PC-3 (cell line): Measurements from ENCODE around the gene STAM. TPM values are rescaled to one million over a fixed set of nuclear protein-coding genes. Genes with fewer than 3 reads are reported as not detected.

ENCODE experiments used
- ATAC-seq: fragments of 200-7000 bp; cut with Tn5 transposase; 2 replicates; pipeline ENCODE4 v1.9.1; 2020; ENCODE audit warnings: mild to moderate bottlenecking, moderate library complexity
- BruUV-seq: library from RNA; stranded (reverse); fragments of 400-500 nt; replicated peaks from 2 replicates; lab custom pipeline; 2021; lab: Mats Ljungman, UMichigan
- CTCF ChIA-PET: fragments of 300-600 bp; sonication (Branson Sonifier 250); formaldehyde crosslinking; loops from one replicate; lab custom pipeline; 2022; ENCODE audit warnings: antibody characterized with exemption; lab: Charles Lee
- POLR2A ChIA-PET: fragments of 300-600 bp; sonication (Branson Sonifier 250); formaldehyde crosslinking; loops from one replicate; lab custom pipeline; 2022; ENCODE audit warnings: antibody characterized with exemption; ENCODE audit not compliant: unreplicated experiment; lab: Charles Lee
- DNase-seq: peaks from one replicate; pipeline ENCODE4 v3.0.0-alpha.2; 2015
- H2AFZ ChIP-seq: fragments of 300-600 bp; sonication (generic); 2 replicates; pipeline ENCODE4 v1.6.0; 2016; ENCODE audit warnings: antibody characterized with exemption, low read length
- H3F3A ChIP-seq: fragments of 300-600 bp; sonication (generic); one replicate; pipeline ENCODE4 v1.6.0; 2017; ENCODE audit warnings: antibody characterized with exemption, low read length, control low read depth, mild to moderate bottlenecking; ENCODE audit not compliant: unreplicated experiment
- H3K27ac ChIP-seq: fragments of 300-600 bp; sonication (generic); 2 replicates; pipeline ENCODE4 v1.5.1; 2016; ENCODE audit warnings: mild to moderate bottlenecking, low read length
- H3K27me3 ChIP-seq: fragments of 300-600 bp; sonication (generic); 2 replicates; pipeline ENCODE4 v1.6.1; 2016; ENCODE audit warnings: low read length, mixed read lengths
- H3K36me3 ChIP-seq: fragments of 300-600 bp; sonication (generic); 2 replicates; pipeline ENCODE4 v1.6.1; 2016; ENCODE audit warnings: low read depth, mixed run types, low read length, mixed read lengths
- H3K4me1 ChIP-seq: fragments of 300-600 bp; sonication (generic); 2 replicates; pipeline ENCODE4 v1.5.1; 2016; ENCODE audit warnings: low read length; ENCODE audit not compliant: insufficient read depth
- H3K4me2 ChIP-seq: fragments of 300-600 bp; sonication (generic); 2 replicates; pipeline ENCODE4 v1.6.0; 2016; ENCODE audit warnings: low read length
- H3K4me3 ChIP-seq: fragments of 300-600 bp; sonication (generic); 2 replicates; pipeline ENCODE4 v1.5.1; 2016; ENCODE audit warnings: mild to moderate bottlenecking, low read length, mixed read lengths
- H3K79me2 ChIP-seq: fragments of 300-600 bp; sonication (generic); 2 replicates; pipeline ENCODE4 v1.6.1; 2017; ENCODE audit warnings: low read length, mixed read lengths
- H3K9ac ChIP-seq: fragments of 300-600 bp; sonication (generic); 2 replicates; pipeline ENCODE4 v1.6.0; 2016; ENCODE audit warnings: mild to moderate bottlenecking, low read length
- H3K9me2 ChIP-seq: fragments of 300-600 bp; sonication (generic); replicated peaks from 2 replicates; pipeline ENCODE4 v1.6.1; 2016; ENCODE audit warnings: mixed run types, low read length, mixed read lengths
- H3K9me3 ChIP-seq: fragments of 300-600 bp; sonication (generic); 2 replicates; pipeline ENCODE4 v1.6.1; 2016; ENCODE audit warnings: low read length, mixed read lengths
- H4K20me1 ChIP-seq: fragments of 300-600 bp; sonication (generic); 2 replicates; pipeline ENCODE4 v1.6.1; 2016; ENCODE audit warnings: low read length, mixed read lengths
- CTCF ChIP-seq: fragments of 300-600 bp; sonication (generic); conservative IDR thresholded peaks from 2 replicates; pipeline ENCODE4 v1.5.1; 2017; ENCODE audit warnings: antibody characterized with exemption, low read depth, mild to moderate bottlenecking, low read length
- EZH2 ChIP-seq: fragments of 300-600 bp; sonication (generic); IDR thresholded peaks from one replicate; pipeline ENCODE4 v1.6.1; 2017; ENCODE audit warnings: antibody characterized with exemption, mild to moderate bottlenecking, low read length; ENCODE audit not compliant: unreplicated experiment
- EZH2phosphoT487 ChIP-seq: fragments of 300-600 bp; sonication (generic); IDR thresholded peaks from 2 replicates; pipeline ENCODE4 v1.6.1; 2018; ENCODE audit warnings: mild to moderate bottlenecking, antibody characterized with exemption, low read length, borderline replicate concordance
- intact Hi-C: fragments of 100-400 bp; cut with micrococcal nuclease; formaldehyde crosslinking; loops from 2 replicates; pipeline ENCODE4 v1.9.0; 2023
- total RNA-seq: library from RNA; depleted of rRNA; stranded (reverse); fragments of >200 nt; gene quantifications from 2 replicates; pipeline ENCODE4 v1.2.3, GENCODE V29; 2014

Gene STAM
- total RNA-seq, 1 experiment from 2014 or later: 7.8 TPM

- POLR2A ChIA-PET: interaction anchor here (0.6 to 0.8 kb wide), 2 partner anchors 27 to 114 kb away, joined by 3 read pairs; no protein-coding TSS in a partner anchor
- H3K79me2 ChIP-seq: peaks cover 69% of the 10 kb centered on the region
- intact Hi-C loops: loop anchor here (2.0 kb wide), 1 partner anchor 27 kb away; no protein-coding TSS in a partner anchor
- no peaks in the 10 kb centered on the region for H3K9me2 ChIP-seq
- peaks cover 33% of the 10 kb centered on the region for H3K4me1 ChIP-seq
- peak overlapping the region; percentile 45; the same call in 1 of the 2 replicates for H3K4me3 ChIP-seq
- no TSS peak for BruUV-seq
- TF ChIP-seq EZH2phosphoT487 (no peak), EZH2 (no peak), CTCF (no peak)
- no peaks in the 10 kb centered on the region for H4K20me1 ChIP-seq
- H3K27ac ChIP-seq: peak overlapping the region; percentile 87
- no peaks in the 10 kb centered on the region for H3F3A ChIP-seq
- ATAC-seq (peak; percentile 97), DNase-seq (peak; percentile 84)
- CTCF ChIA-PET: no interaction called here
- peak overlapping the region; percentile 18 for H3K9ac ChIP-seq
- no peaks in the 10 kb centered on the region for H3K9me3 ChIP-seq
- peak overlapping the region; percentile 76 for H3K4me2 ChIP-seq
- no peak overlapping the region for H2AFZ ChIP-seq
- no peaks in the 10 kb centered on the region for H3K27me3 ChIP-seq
- H3K36me3 ChIP-seq: no peaks in the 10 kb centered on the region
These were observed 29.6 kb downstream of the STAM start for GRCh38 chr10:17673471-17674061.

GRCh38 chr10:17674566-17674965 is 30.6 kb downstream of the STAM start:
- intact Hi-C loops: no loop called here
- Histone ChIP-seq H3F3A (no peaks in the 10 kb centered on the region), H3K27ac (no peak overlapping the region), H3K9me2 (no peaks in the 10 kb centered on the region), H3K9ac (no peak overlapping the region), H3K27me3 (no peaks in the 10 kb centered on the region), H3K79me2 (peaks cover 70% of the 10 kb centered on the region), H3K4me1 (peaks cover 33% of the 10 kb centered on the region), H3K9me3 (no peaks in the 10 kb centered on the region), H3K36me3 (no peaks in the 10 kb centered on the region), H2AFZ (no peak overlapping the region), H3K4me2 (peak overlapping the region; percentile 22; the same call in 1 of the 2 replicates), H3K4me3 (no peak overlapping the region), H4K20me1 (no peaks in the 10 kb centered on the region)
- TF ChIP-seq CTCF (no peak), EZH2phosphoT487 (no peak), EZH2 (no peak)
- ATAC-seq: no peak
- no TSS peak for BruUV-seq
- ChIA-PET POLR2A (no interaction called here), CTCF (no interaction called here)
- no peak for DNase-seq

GRCh38 chr10:17675638-17676037 is 31.7 kb downstream of the STAM start:
- no peaks in the 10 kb centered on the region for H3K9me3 ChIP-seq
- ATAC-seq (no peak), DNase-seq (no peak)
- ChIA-PET POLR2A (no interaction called here), CTCF (no interaction called here)
- intact Hi-C loops: no loop called here
- peaks cover 33% of the 10 kb centered on the region for H3K4me1 ChIP-seq
- H3K9me2 ChIP-seq: no peaks in the 10 kb centered on the region
- no peaks in the 10 kb centered on the region for H3F3A ChIP-seq
- no peak overlapping the region for H3K4me3 ChIP-seq
- H2AFZ ChIP-seq: no peak overlapping the region
- H3K27ac ChIP-seq: no peak overlapping the region
- peaks cover 72% of the 10 kb centered on the region for H3K79me2 ChIP-seq
- no peaks in the 10 kb centered on the region for H3K36me3 ChIP-seq
- no peaks in the 10 kb centered on the region for H4K20me1 ChIP-seq
- no peak for TF ChIP-seq EZH2phosphoT487
- no peak for TF ChIP-seq CTCF
- no peak for TF ChIP-seq EZH2
- no peak overlapping the region for H3K9ac ChIP-seq
- no peaks in the 10 kb centered on the region for H3K27me3 ChIP-seq
- no peak overlapping the region for H3K4me2 ChIP-seq
- no TSS peak for BruUV-seq
